ENCODE measurements around the gene DSCAM. TPM values are rescaled to one million over a fixed set of nuclear protein-coding genes. Genes with fewer than 3 reads are reported as not detected.

The DSCAM gene
- total and polyA plus RNA-seq, 2 experiments from 2014 or later = 0.07 TPM; not detected in 1

DNA sequence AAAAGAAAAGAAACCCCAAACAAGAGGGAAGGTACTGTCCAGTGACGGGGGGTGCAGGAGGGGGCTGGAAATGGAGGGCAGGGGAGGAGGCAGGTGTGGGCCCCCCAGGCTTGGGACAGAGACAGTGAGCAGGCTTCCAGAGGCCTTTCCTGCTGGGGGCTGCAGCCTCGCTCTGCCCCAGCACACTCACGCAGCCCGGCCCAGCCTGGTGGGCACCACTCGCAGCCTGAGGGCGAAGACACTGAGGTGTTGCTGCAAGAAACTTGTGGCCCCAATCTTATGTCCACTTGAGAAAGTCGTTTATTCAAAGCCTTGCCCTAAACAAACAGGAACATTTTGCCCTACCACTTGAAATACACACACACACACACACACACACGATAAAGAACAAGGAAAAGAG lies 705.3 kb downstream of the DSCAM start (continued):
- TF ChIP-seq REST (IDR thresholded peaks at IDR 0.05; ENCODE audit: unreplicated experiment) = no peak

DNA sequence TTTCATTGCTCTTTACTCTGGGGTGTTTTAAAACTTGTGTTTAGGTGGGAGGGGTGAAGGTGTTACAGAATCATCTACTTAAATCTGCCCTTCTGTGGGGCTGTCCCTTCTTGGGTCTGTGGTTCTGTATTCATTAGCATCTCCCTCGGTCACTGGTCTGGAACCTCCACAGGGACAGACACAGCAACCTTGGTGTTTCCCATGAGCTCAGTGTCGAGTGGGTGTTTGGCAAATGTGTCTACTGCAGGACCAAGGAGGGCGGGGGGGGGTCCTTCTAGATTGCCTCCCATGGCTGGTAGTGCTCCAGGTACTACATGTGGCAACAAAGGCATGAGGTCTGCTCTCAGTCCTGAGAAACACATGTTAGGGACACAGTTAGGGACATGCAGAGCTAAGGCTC lies 706.3 kb downstream of the DSCAM start:
- Histone ChIP-seq H3F3A (replicated peaks; ENCODE audit: low read depth) (no peaks in the 10 kb centered on the region), H4K20me1 (replicated peaks; ENCODE audit: insufficient read depth) (no peaks in the 10 kb centered on the region), H3K9me2 (ENCODE audit: insufficient read depth) (no peaks in the 10 kb centered on the region), H3K79me2 (replicated peaks; ENCODE audit: insufficient read depth) (no peaks in the 10 kb centered on the region), H3K27me3 (ENCODE audit: insufficient read depth) (no peaks in the 10 kb centered on the region), H3K36me3 (ENCODE audit: insufficient read depth) (no peaks in the 10 kb centered on the region), H2AFZ (no peak overlapping the region), H3K4me3 (no peak overlapping the region), H3K4me1 (ENCODE audit: insufficient read depth) (no peaks in the 10 kb centered on the region), H3K27ac (ENCODE audit: low read depth) (no peak overlapping the region), H3K4me2 (no peak overlapping the region)
- no peak for TF ChIP-seq ZNF462 (CRISPR knock-in tag; IDR thresholded peaks at IDR 0.05)
- TF ChIP-seq CTCF (conservative IDR thresholded peaks at IDR 0.05; ENCODE audit: low read depth in 2 of 2) = no peak
- no peak for TF ChIP-seq EZH2phosphoT487 (IDR thresholded peaks at IDR 0.05; ENCODE audit: unreplicated experiment)
- no peak for TF ChIP-seq POLR2AphosphoS5 (IDR thresholded peaks at IDR 0.05; ENCODE audit: low read depth)
- no peak for TF ChIP-seq EZH2 (IDR thresholded peaks at IDR 0.05; ENCODE audit: low read depth, unreplicated experiment)
- no peak for TF ChIP-seq NANOG (IDR thresholded peaks at IDR 0.05; ENCODE audit: borderline replicate concordance)
- Mint-ChIP-seq H3K27ac (no peak overlapping the region), H3K36me3 (ENCODE audit: low read depth) (no peaks in the 10 kb centered on the region), H3K27me3 (ENCODE audit: insufficient read depth, low read depth, poor library complexity) (no peaks in the 10 kb centered on the region), H3K9me3 (peaks cover 55% of the 10 kb centered on the region), H3K4me1 (no peaks in the 10 kb centered on the region), H3K4me3 (no peak overlapping the region)
- ATAC-seq (no peak), DNase-seq (ENCODE audit: low spot score) (no peak)

Data from GM23338 (cell line).